Measurements from ENCODE around the gene SEPTIN12. TPM values are rescaled to one million over a fixed set of nuclear protein-coding genes. Genes with fewer than 3 reads are reported as not detected.

Gene SEPTIN12
- total RNA-seq, 2 experiments from 2014 or later = not detected

- POLR2A ChIA-PET = no interaction called here
- CTCF ChIA-PET = no interaction called here
- Mint-ChIP-seq H3K27me3 (no peaks in the 10 kb centered on the region), H3K36me3 (ENCODE audit: low read depth) (peaks cover 6% of the 10 kb centered on the region), H3K4me1 (peaks cover 23% of the 10 kb centered on the region), H3K27ac (peak overlapping the region; percentile 82), H3K9me3 (no peaks in the 10 kb centered on the region), H3K4me3 (peak overlapping the region; percentile 35)
- no peak for DNase-seq
Observed at GRCh38 chr16:4800290-4801041, 12.3 kb upstream of the SEPTIN12 start.

GRCh38 chr16:4799171-4799855, 11.2 kb upstream of the SEPTIN12 start:
- H3K9me3 Mint-ChIP-seq = no peaks in the 10 kb centered on the region
- H3K27ac Mint-ChIP-seq = peak overlapping the region; percentile 57

GRCh38 chr16:4798456-4798855, 10.3 kb upstream of the SEPTIN12 start:
- ChIA-PET CTCF (no interaction called here), POLR2A (no interaction called here)
- H3K36me3 Mint-ChIP-seq (ENCODE audit: low read depth) = no peaks in the 10 kb centered on the region
- DNase-seq = no peak
- no peaks in the 10 kb centered on the region for H3K27me3 Mint-ChIP-seq
- H3K4me3 Mint-ChIP-seq = no peak overlapping the region
- H3K27ac Mint-ChIP-seq = no peak overlapping the region
- no peaks in the 10 kb centered on the region for H3K9me3 Mint-ChIP-seq
- H3K4me1 Mint-ChIP-seq = peaks cover 20% of the 10 kb centered on the region

More at GRCh38 chr16:4799171-4799855, 11.2 kb upstream of the SEPTIN12 start:
- Mint-ChIP-seq H3K4me1 (peaks cover 23% of the 10 kb centered on the region), H3K36me3 (ENCODE audit: low read depth) (peaks cover 2% of the 10 kb centered on the region), H3K27me3 (no peaks in the 10 kb centered on the region), H3K4me3 (no peak overlapping the region)
- DNase-seq = no peak
- ChIA-PET CTCF (no interaction called here), POLR2A (no interaction called here)

- Mint-ChIP-seq H3K9me3 (no peaks in the 10 kb centered on the region), H3K36me3 (ENCODE audit: low read depth) (no peaks in the 10 kb centered on the region), H3K4me1 (peaks cover 14% of the 10 kb centered on the region), H3K4me3 (no peak overlapping the region), H3K27ac (no peak overlapping the region), H3K27me3 (no peaks in the 10 kb centered on the region)
- DNase-seq = no peak
- ChIA-PET CTCF (no interaction called here), POLR2A (no interaction called here)
Observed at GRCh38 chr16:4797805-4798252, 9.7 kb upstream of the SEPTIN12 start.

- CTCF ChIA-PET = interaction anchor here (0.6 to 0.8 kb wide), 2 partner anchors 62 to 580 kb away, joined by 3 read pairs; no protein-coding TSS in a partner anchor
- POLR2A ChIA-PET = no interaction called here
- H3K9me3 Mint-ChIP-seq = no peaks in the 10 kb centered on the region
- H3K4me1 Mint-ChIP-seq = peaks cover 13% of the 10 kb centered on the region
- no peaks in the 10 kb centered on the region for H3K36me3 Mint-ChIP-seq (ENCODE audit: low read depth)
- no peaks in the 10 kb centered on the region for H3K27me3 Mint-ChIP-seq
- DNase-seq = no peak
- no peak overlapping the region for H3K4me3 Mint-ChIP-seq
- no peak overlapping the region for H3K27ac Mint-ChIP-seq
Observed at GRCh38 chr16:4796982-4797804, 9.0 kb upstream of the SEPTIN12 start.

GRCh38 chr16:4795828-4796572, 7.9 kb upstream of the SEPTIN12 start:
- no peaks in the 10 kb centered on the region for H3K27me3 Mint-ChIP-seq
- H3K36me3 Mint-ChIP-seq (ENCODE audit: low read depth) = no peaks in the 10 kb centered on the region
- no peak for DNase-seq
- no peaks in the 10 kb centered on the region for H3K9me3 Mint-ChIP-seq
- ChIA-PET CTCF (interaction anchor here (0.6 to 0.8 kb wide), 2 partner anchors 61 to 579 kb away, joined by 3 read pairs; no protein-coding TSS in a partner anchor), POLR2A (no interaction called here)
- H3K27ac Mint-ChIP-seq = no peak overlapping the region
- H3K4me3 Mint-ChIP-seq = no peak overlapping the region
- H3K4me1 Mint-ChIP-seq = peaks cover 12% of the 10 kb centered on the region

- no peak within 1 kb of the TSS for H3K27ac Mint-ChIP-seq
- no peaks in the 10 kb centered on the region for H3K27me3 Mint-ChIP-seq
- no peak for DNase-seq
- peaks cover 6% of the 10 kb centered on the region for H3K4me1 Mint-ChIP-seq
- POLR2A ChIA-PET = no interaction called here
- H3K9me3 Mint-ChIP-seq = no peaks in the 10 kb centered on the region
- no peaks in the 10 kb centered on the region for H3K36me3 Mint-ChIP-seq (ENCODE audit: low read depth)
- CTCF ChIA-PET = no interaction called here
- no peak within 1 kb of the TSS for H3K4me3 Mint-ChIP-seq
Observed at GRCh38 chr16:4795181-4795827, 7.2 kb upstream of the SEPTIN12 start, which contains the start of gene SMIM22. TSS of gene SMIM22 (plus strand) at chr16:4795369. CDS start at chr16:4795735, 366 bp downstream.

- H3K27me3 Mint-ChIP-seq = no peaks in the 10 kb centered on the region
- POLR2A ChIA-PET = no interaction called here
- CTCF ChIA-PET = no interaction called here
- H3K4me3 Mint-ChIP-seq = no peak overlapping the region
- H3K27ac Mint-ChIP-seq = no peak overlapping the region
- DNase-seq = no peak
- H3K4me1 Mint-ChIP-seq = peaks cover 5% of the 10 kb centered on the region
- H3K9me3 Mint-ChIP-seq = no peaks in the 10 kb centered on the region
- no peaks in the 10 kb centered on the region for H3K36me3 Mint-ChIP-seq (ENCODE audit: low read depth)
Observed at GRCh38 chr16:4792951-4793513, 4.9 kb upstream of the SEPTIN12 start.

GRCh38 chr16:4790871-4791270, 2.7 kb upstream of the SEPTIN12 start:
- H3K9me3 Mint-ChIP-seq = no peaks in the 10 kb centered on the region
- no peak overlapping the region for H3K4me3 Mint-ChIP-seq
- DNase-seq = no peak
- H3K27ac Mint-ChIP-seq = no peak overlapping the region
- H3K4me1 Mint-ChIP-seq = peaks cover 5% of the 10 kb centered on the region
- ChIA-PET POLR2A (no interaction called here), CTCF (no interaction called here)
- H3K27me3 Mint-ChIP-seq = no peaks in the 10 kb centered on the region
- H3K36me3 Mint-ChIP-seq (ENCODE audit: low read depth) = no peaks in the 10 kb centered on the region

GRCh38 chr16:4790261-4790660, 2.1 kb upstream of the SEPTIN12 start:
- ChIA-PET POLR2A (no interaction called here), CTCF (no interaction called here)
- no peaks in the 10 kb centered on the region for H3K27me3 Mint-ChIP-seq
- DNase-seq = no peak
- no peaks in the 10 kb centered on the region for H3K36me3 Mint-ChIP-seq (ENCODE audit: low read depth)
- H3K9me3 Mint-ChIP-seq = no peaks in the 10 kb centered on the region
- H3K4me1 Mint-ChIP-seq = peaks cover 5% of the 10 kb centered on the region
- H3K4me3 Mint-ChIP-seq = no peak overlapping the region
- H3K27ac Mint-ChIP-seq = no peak overlapping the region

GRCh38 chr16:4788910-4789309, 765 bp upstream of the SEPTIN12 start:
- ChIA-PET POLR2A (no interaction called here), CTCF (interaction anchor here (0.5 to 1.1 kb wide), 3 partner anchors 50 to 206 kb away, joined by 3 read pairs; no protein-coding TSS in a partner anchor)
- Mint-ChIP-seq H3K36me3 (ENCODE audit: low read depth) (no peaks in the 10 kb centered on the region), H3K27ac (no peak overlapping the region), H3K4me1 (peaks cover 5% of the 10 kb centered on the region), H3K27me3 (no peaks in the 10 kb centered on the region), H3K4me3 (no peak overlapping the region), H3K9me3 (no peaks in the 10 kb centered on the region)
- no peak for DNase-seq

- ChIA-PET CTCF (interaction anchor here (0.5 to 1.1 kb wide), 3 partner anchors 49 to 206 kb away, joined by 3 read pairs; no protein-coding TSS in a partner anchor), POLR2A (no interaction called here)
- H3K4me3 Mint-ChIP-seq = no peak overlapping the region
- peaks cover 5% of the 10 kb centered on the region for H3K4me1 Mint-ChIP-seq
- no peaks in the 10 kb centered on the region for H3K27me3 Mint-ChIP-seq
- no peaks in the 10 kb centered on the region for H3K9me3 Mint-ChIP-seq
- no peak overlapping the region for H3K27ac Mint-ChIP-seq
- no peak for DNase-seq
- no peaks in the 10 kb centered on the region for H3K36me3 Mint-ChIP-seq (ENCODE audit: low read depth)
Observed at GRCh38 chr16:4788489-4788889, 344 bp upstream of the SEPTIN12 start.

Measured in activated CD4-positive, alpha-beta T cell treated with anti-CD3 and anti-CD28 coated beads, Interleukin-2, amount 10 ng/mL, durations not matched to agents 7 days and 5 days (primary cell).